HG03521 (cell line): ENCODE data around the gene SPNS1.
"Not testable (repeated sequence)": the region's sequence is repeated elsewhere in the genome, so short reads cannot be mapped to it uniquely, and the experiment has no call there.

Experiments used
- ATAC-seq: cut with Tn5 transposase; IDR thresholded peaks from one replicate; pipeline ENCODE4 v1.9.1; 2021; ENCODE audit warnings: mild to moderate bottlenecking, moderate library complexity; ENCODE audit not compliant: unreplicated experiment

Gene SPNS1

GRCh38 chr16:28987170-28987853, 12.7 kb downstream of the SPNS1 start:
- no peak for ATAC-seq

GRCh38 chr16:28989363-28989762, 14.8 kb downstream of the SPNS1 start:
- ATAC-seq: no peak

- no peak for ATAC-seq
Observed at GRCh38 chr16:28990375-28991040, 15.9 kb downstream of the SPNS1 start.

- no peak for ATAC-seq
Observed at GRCh38 chr16:28991687-28992086, 17.1 kb downstream of the SPNS1 start.

GRCh38 chr16:28992496-28992895, 17.9 kb downstream of the SPNS1 start:
- ATAC-seq: no peak

- no peak for ATAC-seq
Observed at GRCh38 chr16:28998837-28999236, 24.3 kb downstream of the SPNS1 start.

- ATAC-seq: no peak
Observed at GRCh38 chr16:28999577-28999976, 25.0 kb downstream of the SPNS1 start.

- no peak for ATAC-seq
Observed at GRCh38 chr16:29000019-29000418, 25.4 kb downstream of the SPNS1 start.

- not testable (repeated sequence) for ATAC-seq
Observed at GRCh38 chr16:29004496-29005139, 30.0 kb downstream of the SPNS1 start.

GRCh38 chr16:29007730-29008593, 33.4 kb downstream of the SPNS1 start:
- no peak for ATAC-seq

- no peak for ATAC-seq
Observed at GRCh38 chr16:29009050-29009837, 34.7 kb downstream of the SPNS1 start.

GRCh38 chr16:29009838-29010166, 35.2 kb downstream of the SPNS1 start:
- no peak for ATAC-seq

- ATAC-seq: no peak
Observed at GRCh38 chr16:29011112-29011511, 36.5 kb downstream of the SPNS1 start.

GRCh38 chr16:29011851-29012250, 37.3 kb downstream of the SPNS1 start:
- ATAC-seq: no peak

GRCh38 chr16:29012913-29013553, 38.5 kb downstream of the SPNS1 start:
- no peak for ATAC-seq

GRCh38 chr16:29014561-29015069, 40.0 kb downstream of the SPNS1 start:
- ATAC-seq: no peak

GRCh38 chr16:29022196-29022595, 47.6 kb downstream of the SPNS1 start:
- ATAC-seq: no peak

- ATAC-seq: no peak
Observed at GRCh38 chr16:29023279-29024277, 49.0 kb downstream of the SPNS1 start.

- no peak for ATAC-seq
Observed at GRCh38 chr16:29024278-29024677, 49.7 kb downstream of the SPNS1 start.
